GM21737 (cell line): ENCODE results near the gene AGTPBP1.
"Not testable (repeated sequence)": the region's sequence is repeated elsewhere in the genome, so short reads cannot be mapped to it uniquely, and the experiment has no call there.

Source experiments
- ATAC-seq: cut with Tn5 transposase; IDR thresholded peaks from one replicate; pipeline ENCODE4 v1.9.1; 2021; ENCODE audit warnings: mild to moderate bottlenecking, moderate library complexity; ENCODE audit not compliant: unreplicated experiment

The AGTPBP1 gene

GRCh38 chr9:85717818-85718217, 23.9 kb downstream of the AGTPBP1 start:
- not testable (repeated sequence) for ATAC-seq

- no peak for ATAC-seq
Observed at GRCh38 chr9:85717220-85717619, 24.5 kb downstream of the AGTPBP1 start.

GRCh38 chr9:85716031-85716877, 25.5 kb downstream of the AGTPBP1 start:
- peak; percentile 70 for ATAC-seq

GRCh38 chr9:85715587-85715986, 26.2 kb downstream of the AGTPBP1 start:
- ATAC-seq: peak; percentile 68

- ATAC-seq: no peak
Observed at GRCh38 chr9:85713897-85714296, 27.9 kb downstream of the AGTPBP1 start.

GRCh38 chr9:85704744-85705143, 37.0 kb downstream of the AGTPBP1 start:
- no peak for ATAC-seq

- no peak for ATAC-seq
Observed at GRCh38 chr9:85703398-85703797, 38.4 kb downstream of the AGTPBP1 start.

GRCh38 chr9:85702726-85703289, 38.9 kb downstream of the AGTPBP1 start:
- ATAC-seq: no peak

- ATAC-seq: no peak
Observed at GRCh38 chr9:85702191-85702590, 39.6 kb downstream of the AGTPBP1 start.

- no peak for ATAC-seq
Observed at GRCh38 chr9:85700330-85700729, 41.4 kb downstream of the AGTPBP1 start.

- ATAC-seq: no peak
Observed at GRCh38 chr9:85688361-85688760, 53.4 kb downstream of the AGTPBP1 start.

GRCh38 chr9:85685081-85685480, 56.7 kb downstream of the AGTPBP1 start:
- no peak for ATAC-seq

- ATAC-seq: no peak
Observed at GRCh38 chr9:85676790-85677189, 65.0 kb downstream of the AGTPBP1 start.

- no peak for ATAC-seq
Observed at GRCh38 chr9:85667374-85667773, 74.4 kb downstream of the AGTPBP1 start.

GRCh38 chr9:85666086-85666485, 75.7 kb downstream of the AGTPBP1 start:
- ATAC-seq: no peak

- ATAC-seq: no peak
Observed at GRCh38 chr9:85662573-85662972, 79.2 kb downstream of the AGTPBP1 start.

- no peak for ATAC-seq
Observed at GRCh38 chr9:85658716-85659115, 83.0 kb downstream of the AGTPBP1 start.

- no peak for ATAC-seq
Observed at GRCh38 chr9:85653153-85653552, 88.6 kb downstream of the AGTPBP1 start.

- no peak for ATAC-seq
Observed at GRCh38 chr9:85647571-85647970, 94.2 kb downstream of the AGTPBP1 start.

GRCh38 chr9:85645909-85646627, 95.7 kb downstream of the AGTPBP1 start:
- no peak for ATAC-seq

- ATAC-seq: no peak
Observed at GRCh38 chr9:85640425-85640824, 101.3 kb downstream of the AGTPBP1 start.

- ATAC-seq: no peak
Observed at GRCh38 chr9:85639675-85640186, 102.0 kb downstream of the AGTPBP1 start.
